Measurements from ENCODE around the gene CACNA1C.

GRCh38 chr12:2145433-2145998 lies 92.7 kb downstream of the CACNA1C start:
- TF ChIP-seq, protein P1, sequence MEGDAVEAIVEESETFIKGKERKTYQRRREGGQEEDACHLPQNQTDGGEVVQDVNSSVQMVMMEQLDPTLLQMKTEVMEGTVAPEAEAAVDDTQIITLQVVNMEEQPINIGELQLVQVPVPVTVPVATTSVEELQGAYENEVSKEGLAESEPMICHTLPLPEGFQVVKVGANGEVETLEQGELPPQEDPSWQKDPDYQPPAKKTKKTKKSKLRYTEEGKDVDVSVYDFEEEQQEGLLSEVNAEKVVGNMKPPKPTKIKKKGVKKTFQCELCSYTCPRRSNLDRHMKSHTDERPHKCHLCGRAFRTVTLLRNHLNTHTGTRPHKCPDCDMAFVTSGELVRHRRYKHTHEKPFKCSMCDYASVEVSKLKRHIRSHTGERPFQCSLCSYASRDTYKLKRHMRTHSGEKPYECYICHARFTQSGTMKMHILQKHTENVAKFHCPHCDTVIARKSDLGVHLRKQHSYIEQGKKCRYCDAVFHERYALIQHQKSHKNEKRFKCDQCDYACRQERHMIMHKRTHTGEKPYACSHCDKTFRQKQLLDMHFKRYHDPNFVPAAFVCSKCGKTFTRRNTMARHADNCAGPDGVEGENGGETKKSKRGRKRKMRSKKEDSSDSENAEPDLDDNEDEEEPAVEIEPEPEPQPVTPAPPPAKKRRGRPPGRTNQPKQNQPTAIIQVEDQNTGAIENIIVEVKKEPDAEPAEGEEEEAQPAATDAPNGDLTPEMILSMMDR (IDR thresholded peaks at IDR 0.05; ENCODE audit: low read depth, low read length, poor library complexity, severe bottlenecking), result no peak
- TF ChIP-seq EZH2phosphoT487 (IDR thresholded peaks at IDR 0.05; ENCODE audit: borderline replicate concordance, low read length), result no peak

Data from DOHH2 (cell line).